ENCODE results near the gene ACTL6B.

The ACTL6B gene

DNA sequence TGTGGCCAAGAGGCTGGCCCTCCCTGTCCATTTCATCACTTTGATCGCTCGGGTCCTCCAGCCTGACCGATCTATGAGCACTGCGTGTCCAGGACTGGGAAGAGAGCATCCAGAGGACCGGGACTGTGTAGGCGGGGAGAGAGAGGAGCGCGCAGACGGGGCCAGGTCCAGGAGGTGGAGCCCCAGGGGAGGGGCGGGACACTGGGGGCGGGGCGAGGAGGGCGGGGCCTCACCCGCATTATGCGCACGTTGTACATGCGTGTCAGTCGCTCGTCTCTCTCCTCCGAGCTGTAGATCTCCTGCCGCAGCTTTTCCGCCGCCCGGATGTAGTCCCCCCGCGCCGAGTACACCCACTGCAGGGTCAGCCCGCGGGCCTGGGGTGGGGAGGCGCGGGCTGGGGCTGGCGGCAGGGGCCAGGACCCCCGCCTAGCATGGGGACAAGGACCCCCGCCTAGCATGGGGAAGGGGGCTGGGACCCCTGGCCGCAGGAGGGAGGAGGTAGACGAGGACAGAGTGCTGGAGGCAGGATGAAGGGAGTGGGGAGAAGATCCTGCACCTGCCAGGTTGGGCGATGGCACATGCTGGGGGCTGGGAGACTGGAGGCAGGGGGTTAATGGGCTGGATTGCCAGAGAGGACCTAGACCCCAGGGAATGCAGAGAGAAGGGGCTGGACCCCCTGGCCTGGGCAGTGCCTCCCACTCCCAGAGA lies 29.6 kb downstream of the ACTL6B start:
- DNase-seq: peak; percentile 88

DNA sequence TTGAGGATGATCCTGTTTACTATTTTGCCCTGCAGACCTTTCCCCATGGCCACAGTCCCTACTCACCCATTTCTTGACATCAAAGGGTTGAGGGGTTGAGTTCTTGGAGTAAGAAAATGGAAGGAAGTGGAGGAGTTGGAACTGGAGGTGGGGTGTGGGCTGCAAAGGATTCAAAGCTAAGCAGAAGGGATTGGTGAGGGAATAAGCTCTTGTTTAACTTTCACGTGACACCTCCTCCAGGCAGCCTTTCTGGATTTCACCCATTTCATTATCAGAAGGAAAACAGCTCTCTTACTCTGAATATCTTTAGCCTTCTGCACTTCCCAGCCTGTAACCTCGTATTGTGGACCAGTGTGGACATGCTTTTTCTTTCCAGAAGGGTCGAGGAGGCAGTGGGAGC lies 30.2 kb downstream of the ACTL6B start:
- DNase-seq: no peak

DNA sequence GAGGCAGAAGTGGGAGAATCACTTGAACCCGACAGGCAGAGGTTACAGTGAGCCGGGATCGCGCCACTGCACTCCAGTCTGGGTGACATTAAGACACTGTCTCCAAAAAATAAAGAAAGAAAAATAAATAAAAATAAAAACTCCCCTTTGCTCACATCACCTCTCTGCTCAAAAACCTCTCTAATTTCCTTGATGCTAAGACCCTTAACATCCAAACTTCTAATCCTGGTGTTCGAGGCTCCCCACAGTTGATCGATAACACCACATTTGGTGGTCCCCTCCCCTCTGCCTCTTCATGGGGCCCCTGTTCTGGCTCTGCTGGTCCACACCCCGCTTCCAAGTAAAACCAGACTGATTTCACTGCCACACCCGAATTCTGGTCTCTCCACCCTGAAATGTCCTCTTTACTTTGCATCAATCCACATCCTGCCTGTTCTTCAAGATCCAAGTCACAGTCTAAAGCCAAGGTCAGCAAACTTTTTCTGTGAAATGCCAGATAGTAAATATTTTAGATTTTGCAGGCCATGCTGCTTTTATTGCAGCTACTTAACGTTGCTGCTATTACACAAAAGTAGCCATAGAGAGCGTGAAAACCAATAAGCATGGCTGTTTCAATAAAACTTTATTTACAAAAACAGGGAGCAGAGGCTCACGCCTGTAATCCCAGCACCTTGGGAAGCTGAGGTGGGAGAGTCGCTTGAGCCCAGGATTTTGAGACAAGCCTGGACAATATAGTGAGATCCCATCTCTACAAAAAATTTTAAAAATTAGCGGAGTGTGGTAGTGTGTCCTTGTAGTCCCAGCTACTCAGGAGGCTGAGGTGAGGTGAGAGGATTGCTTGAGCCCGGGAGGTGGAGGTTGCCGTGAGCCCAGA lies 32.1 kb downstream of the ACTL6B start:
- no peak for DNase-seq

DNA sequence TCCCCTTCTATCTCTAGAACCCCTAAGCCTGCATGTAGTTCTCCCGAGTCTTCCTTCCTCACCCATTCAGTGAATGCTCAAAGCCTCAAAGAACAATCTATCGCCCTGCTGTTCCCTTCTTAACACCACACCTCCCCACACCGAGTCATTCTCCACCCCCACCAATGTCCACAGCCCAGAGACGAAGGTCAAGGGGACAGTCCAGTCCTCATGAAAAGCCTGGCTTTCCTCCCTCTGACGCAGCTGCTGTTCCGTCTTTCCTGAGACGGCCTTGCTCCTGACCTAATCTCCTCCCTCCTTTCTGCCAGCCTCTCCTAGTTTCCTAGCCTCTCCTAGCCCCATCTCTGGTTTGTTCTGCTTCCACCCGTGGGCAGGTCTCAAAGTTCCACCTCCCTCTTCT lies 34.7 kb downstream of the ACTL6B start:
- DNase-seq: no peak

DNA sequence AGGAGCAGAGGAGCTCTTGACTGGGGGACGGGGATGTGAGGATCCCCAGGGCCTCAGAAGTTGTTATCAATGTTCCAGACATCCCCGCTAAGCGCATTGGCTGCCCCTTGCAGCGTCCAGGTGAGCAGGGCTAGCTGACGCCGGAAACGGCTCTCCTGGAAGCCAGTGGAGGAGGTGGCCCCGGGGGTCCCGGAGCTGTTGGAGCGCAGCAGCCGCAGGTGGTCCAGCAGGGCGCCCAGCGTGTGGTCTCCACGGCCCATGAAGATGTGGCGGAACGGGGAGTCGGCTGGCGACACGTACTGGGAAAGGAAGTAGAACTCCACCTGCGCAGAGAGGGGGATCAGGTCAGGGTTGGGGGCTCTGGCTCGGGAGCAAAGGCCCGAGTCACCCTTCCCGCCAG lies 35.4 kb downstream of the ACTL6B start:
- no peak for DNase-seq

DNA sequence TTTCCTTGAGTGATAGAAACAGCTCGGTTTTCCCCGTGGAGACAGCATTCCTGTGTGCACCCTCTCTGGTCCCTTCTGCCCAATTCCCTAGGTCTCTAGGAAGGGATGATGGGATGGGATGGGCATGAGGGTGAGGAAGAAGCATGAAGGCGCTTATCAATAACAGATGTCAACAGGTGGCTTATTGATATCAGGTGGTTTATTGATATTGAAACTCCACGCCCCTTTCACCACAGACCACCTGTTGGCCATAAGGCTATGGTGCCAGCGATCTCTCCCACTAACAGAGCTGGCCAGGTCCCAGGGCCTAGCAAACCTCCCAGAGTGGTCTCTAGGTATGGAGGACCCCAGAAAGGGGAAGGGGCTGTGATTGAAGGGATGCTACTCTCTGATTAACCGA lies 36.0 kb downstream of the ACTL6B start:
- no peak for DNase-seq

DNA sequence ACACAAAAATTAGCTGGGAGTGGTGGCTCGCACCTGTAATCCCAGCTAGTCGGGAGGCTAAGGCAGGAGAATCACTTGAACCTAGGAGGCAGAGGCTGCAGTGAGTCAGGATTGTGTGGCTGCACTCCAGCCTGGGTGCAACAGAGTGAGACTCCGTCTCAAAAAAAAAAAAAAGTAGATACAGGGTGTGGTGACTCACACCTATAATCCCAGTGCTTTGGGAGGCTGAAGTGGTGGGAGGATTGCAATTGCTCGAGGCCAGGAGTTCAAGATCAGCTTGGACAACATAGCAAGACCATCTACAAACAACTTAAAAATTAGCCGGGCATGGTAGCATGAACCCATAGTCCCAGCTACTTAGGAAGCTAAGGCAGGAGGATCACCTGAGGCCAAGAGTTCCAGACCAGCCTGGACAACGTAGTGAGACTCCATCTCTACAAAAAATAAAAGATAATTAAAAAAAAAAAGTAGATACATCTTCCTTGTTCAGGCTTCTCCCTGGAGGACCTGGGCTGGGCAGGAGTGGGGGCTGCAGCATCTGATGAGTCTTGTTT lies 41.9 kb downstream of the ACTL6B start:
- DNase-seq: no peak

DNA sequence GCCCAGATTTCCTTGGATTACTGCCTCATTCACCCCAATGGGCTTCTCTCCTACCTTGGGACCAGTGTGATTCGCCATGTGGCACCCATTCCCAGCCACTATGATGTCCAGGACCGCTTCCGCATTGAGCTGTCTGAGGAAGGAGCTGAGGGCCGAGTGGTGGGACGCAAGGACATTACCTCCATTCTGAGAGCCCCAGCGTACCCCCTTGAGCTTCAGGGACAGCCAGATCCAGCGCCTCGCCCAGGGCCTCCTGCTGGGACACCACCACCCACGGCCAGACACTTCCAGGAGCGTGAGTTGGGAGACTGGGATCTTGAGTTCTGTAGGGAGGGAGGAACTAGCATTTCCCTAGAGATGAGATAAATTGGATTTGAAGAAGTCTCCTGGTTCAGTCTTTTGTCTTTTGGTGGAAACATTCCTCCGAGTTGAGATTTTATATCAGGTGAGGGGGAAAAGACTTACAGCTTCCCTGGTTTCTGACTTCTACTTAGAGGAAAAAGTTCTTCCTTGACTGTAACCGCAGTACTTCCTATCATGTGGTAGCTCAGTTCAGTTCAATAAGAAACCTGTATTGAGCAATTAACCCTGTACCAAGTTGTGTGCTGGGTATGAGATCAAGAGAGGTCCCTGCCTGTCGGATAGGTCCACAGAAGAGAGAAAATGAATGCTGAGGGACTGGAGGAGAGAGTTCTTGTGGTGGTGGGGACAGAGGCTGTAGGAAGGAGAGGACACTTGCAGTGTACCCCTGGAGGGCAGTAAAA lies 42.7 kb downstream of the ACTL6B start:
- no peak for DNase-seq

DNA sequence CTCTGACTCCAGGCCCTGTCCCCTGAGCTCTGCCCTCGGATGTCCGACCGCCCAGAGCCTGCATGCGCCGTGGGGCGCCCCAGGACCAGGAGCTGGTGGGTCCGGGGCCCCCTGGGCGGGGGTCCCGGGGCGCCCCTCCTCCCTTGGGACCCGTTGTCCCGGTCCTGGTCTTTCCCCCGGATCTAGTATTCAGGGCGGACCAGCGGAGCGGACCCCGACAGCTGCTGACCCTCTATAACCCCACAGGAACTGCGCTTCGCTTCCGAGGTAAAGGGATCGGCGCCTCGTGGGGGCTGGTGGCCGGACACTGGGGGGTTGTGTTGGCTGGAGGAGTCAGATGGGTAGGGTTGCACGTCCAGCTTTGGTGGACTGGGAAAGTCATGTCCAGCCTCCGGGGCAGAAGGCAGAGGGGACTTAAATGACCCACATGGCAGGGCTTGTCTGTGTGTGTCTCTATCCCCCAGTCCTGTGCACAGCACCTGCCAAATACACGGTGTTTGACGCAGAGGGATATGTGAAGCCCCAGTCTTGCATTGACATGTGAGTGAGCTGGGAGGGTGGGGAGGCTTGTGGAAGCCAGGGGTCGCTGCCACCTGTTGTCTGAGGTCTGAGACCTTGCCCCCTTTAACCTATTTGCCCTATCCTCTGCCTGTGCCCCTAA lies 43.4 kb downstream of the ACTL6B start:
- peak; percentile 16 for DNase-seq

DNA sequence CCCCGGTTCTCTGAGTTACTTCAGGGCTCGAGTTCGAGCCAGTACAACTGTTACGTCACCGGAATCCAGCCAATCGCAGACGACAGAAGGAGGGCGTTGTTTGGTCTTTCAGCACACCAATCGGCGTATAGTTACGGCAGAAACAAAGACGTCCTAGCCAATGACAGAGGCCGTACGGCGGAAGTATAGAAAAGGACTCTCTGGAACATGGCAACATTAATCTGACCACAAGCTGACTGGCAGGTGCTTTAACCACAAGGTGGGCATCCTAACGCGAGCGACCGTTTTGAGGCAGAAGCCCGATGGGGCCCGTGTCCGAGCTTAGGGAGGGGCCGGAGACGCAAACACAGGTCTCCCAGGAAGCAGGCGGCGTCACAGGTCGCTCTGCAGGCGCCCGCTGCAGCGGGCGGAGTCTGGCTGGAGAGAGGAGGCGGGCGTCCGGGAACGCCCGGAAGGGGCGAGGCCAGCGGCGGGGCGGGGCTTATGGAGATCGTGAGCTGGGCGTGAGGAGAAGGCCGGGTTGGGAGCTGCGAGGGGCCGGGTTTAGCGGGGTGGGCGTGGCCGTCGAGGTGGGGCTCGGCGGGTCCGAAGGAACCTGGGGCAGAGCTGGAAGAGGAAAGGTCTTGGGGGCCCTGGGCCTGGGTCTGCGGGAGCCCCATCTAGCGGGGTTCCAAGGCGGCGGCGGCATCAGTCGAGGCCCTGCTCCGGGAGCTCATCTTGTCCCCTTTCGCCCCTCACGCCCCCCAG lies 44.1 kb downstream of the ACTL6B start, which contains the start of gene MOSPD3:
TSS of gene MOSPD3 (plus strand) at position 558 of the 747 bp plus-strand sequence. CDS start 252 bp downstream, outside the sequence.
- peak; percentile 97 for DNase-seq

DNA sequence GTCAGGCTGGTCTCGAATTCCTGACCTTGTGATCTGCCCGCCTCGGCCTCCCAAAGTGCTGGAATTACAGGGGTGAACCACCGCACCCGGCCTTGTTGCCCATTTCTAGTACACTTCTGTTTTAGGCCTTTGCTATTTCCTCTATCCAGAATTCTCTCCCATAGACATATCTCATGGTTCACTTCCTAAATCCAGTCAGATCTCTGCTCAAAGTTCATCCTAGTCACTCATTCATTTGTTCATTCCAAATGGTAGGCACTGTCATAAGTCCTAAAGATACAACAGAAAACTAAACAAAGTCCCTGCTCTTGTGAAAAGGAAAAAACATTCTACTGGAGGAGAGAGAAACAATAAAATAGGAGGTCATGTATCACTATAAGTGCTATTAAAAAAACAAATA lies 46.3 kb downstream of the ACTL6B start:
- DNase-seq: no peak

DNA sequence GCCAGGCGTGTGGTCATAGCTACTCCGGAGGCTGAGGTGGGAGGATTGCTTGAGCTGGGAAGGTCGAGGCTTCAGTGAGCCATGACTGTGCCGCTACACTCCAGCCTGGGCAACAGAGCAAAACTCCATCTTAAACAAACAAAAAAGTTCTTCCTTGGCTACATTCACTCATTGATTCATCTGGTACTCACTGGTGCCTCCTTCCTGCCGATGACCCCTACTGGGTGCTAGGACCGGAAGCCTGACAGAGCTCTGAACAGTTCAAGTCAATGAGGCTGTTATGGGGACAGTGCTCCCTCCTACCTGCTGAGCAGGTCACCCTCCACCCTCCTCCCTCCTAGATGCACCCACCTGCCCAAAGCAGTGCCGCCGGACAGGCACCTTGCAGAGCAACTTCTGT lies 49.1 kb downstream of the ACTL6B start:
- DNase-seq: no peak

DNA sequence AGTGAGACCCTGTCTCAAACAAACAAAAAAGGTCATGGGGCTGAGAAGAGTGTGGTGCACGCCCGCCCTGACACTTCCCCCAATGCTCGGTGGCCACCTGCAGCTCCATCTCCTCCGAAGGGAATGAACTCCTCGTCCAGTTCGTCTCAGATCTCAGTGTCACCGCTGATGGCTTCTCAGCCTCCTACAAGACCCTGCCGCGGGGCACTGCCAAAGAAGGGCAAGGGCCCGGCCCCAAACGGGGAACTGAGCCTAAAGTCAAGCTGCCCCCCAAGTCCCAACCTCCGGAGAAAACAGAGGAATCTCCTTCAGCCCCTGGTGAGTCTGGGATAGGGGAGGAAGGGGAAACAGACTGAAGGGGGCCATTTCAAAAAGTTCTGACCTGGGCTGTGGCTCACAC lies 49.9 kb downstream of the ACTL6B start:
- no peak for DNase-seq

DNA sequence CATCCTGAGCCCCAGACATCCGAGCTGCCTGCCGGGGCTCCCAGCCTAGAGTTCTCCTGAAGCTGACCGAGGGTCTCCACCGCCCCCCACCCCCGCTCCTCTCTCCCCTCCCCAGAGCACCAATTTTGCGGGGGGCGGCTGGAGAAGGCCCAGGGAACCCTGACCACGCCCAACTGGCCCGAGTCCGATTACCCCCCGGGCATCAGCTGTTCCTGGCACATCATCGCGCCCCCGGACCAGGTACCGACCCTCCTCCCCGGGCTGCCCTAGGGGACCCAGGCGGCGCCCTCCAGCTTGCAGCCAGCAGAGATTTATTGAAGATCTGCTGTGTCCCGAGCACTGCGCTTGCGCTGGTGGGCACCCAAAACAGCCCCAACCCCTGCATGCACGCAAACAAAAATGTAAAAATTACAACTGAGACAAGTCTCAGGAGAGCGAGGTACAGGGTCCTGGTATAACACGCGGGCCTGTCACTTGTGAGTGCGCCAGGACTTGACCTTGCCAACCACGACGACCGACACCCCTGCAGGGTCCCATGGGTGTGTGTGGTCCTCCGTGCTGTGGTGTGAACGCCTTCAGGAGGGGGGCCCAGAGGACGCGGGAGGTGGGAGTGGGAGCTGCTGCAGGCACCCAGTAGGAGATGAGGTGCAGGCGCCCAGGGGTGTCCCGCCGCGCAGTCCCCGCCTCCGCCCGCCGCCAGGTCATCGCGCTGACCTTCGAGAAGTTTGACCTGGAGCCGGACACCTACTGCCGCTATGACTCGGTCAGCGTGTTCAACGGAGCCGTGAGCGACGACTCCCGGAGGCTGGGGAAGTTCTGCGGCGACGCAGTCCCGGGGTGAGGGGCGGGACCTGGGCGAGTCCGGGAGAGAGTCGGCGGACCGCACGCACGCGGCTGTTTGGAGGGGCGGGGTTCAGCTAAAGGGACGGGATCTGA lies 51.0 kb downstream of the ACTL6B start:
- DNase-seq: peak; percentile 21

DNA sequence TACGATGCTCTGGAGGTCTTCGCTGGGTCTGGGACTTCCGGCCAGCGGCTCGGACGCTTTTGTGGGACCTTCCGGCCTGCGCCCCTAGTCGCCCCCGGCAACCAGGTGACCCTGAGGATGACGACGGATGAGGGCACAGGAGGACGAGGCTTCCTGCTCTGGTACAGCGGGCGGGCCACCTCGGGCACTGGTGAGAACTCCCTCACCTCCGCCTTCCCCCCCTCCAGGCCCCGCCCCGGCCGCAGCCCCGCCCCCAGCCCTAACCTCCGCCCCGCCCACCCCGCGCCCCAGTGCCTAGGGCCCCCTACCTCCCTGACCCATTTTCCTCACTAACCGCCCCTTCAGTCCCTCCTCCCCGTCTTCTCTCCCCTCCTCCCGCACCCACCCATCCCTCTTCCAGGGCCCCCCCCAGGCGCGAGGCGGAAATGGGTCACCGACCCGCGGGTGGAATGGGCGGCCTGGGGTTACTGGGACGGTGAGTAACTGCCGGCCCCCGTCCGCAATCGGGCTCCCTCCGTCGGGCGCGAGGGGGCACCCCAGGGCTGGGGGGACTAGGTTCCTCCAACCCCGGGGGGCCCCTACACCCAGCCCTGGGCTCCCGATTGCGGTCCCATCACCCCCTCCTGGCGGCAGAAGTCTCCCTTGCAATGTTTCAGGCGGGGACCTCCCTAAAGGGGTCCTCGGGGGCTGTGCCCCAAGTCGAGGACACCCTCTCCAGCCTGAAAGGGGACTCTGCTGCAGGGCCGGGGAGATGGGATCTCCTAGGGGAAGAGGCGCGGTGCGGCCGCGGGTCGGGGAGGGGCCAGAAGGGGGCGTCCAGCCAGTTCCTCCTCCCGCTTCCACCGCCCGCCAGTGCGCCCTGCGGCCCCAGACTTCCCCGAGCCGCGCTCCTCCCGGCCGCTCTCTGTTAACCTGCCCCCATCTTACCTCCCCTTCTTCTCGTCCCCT lies 51.9 kb downstream of the ACTL6B start:
- peak; percentile 79 for DNase-seq

DNA sequence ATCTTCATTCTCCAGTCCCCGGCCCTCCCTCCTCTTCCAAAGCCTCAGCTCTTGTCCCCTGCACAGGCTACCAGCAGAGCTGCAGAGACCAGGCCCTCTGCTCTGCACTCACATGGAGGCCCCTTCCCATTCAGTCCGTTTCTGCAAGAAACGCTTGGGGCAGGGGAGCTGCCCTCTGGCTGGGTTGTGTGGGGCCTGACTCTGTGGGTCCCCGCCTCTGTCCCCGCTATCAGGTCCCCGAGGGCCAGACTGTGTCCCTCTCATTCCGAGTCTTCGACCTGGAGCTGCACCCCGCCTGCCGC lies 52.6 kb downstream of the ACTL6B start:
- no peak for DNase-seq

DNA sequence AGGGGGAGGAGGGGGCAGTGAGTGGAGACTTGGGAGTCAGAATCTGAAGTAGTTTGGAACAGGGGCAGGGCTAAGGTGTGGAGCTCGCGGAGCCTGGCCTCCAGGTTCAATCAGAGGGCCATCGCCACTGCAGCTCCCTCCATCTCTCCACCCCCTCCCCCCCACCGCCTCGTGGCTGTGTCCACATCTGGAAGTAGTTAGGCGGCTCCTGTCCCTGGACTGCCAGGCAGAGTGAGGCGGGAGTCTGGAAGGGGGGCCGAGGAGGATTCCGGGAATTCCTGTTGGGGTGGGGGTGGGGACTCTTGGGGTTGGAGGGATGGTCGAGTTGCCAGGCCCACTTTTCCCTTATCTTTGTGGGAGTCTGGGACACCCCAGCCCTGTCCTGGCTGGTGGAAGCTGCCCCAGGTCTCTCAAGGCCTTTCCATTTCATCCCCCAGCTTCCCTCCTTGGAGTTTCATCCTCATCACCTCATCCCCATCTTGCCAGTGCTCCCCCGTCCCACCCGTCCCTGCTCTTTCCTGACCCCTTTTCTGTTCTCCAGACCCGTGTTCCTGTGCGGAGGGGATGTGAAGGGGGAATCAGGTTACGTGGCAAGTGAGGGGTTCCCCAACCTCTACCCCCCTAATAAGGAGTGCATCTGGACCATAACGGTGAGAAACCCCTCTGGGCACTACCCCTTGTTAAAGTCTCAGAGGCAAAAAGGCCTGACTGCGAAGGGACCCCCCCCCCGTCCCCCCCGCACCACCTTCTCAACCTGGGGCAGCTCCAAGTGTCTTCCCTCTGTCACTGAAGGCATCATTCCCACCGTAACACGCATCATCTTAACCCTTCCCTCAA lies 53.1 kb downstream of the ACTL6B start:
- no peak for DNase-seq

DNA sequence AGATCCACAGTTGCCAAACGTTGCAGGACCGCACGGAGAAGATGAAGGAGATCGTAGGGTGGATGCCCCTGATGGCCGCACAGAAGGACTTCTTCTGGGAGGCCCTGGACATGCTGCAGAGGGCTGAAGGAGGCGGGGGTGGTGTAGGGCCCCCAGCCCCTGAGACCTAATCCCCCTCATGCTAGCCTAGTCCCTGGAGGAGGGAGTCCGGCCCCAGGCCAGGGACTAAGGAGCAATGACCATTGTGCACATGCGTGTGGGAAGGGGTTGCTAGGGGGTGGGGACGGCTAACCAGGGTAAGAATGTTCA lies 55.6 kb downstream of the ACTL6B start:
- DNase-seq: no peak

Data from activated gamma-delta T cell treated with Interleukin-2 at 50 U/mL for 16 hours (primary cell).